Trophoblast cell (in vitro differentiated cells and primary cell): Measurements from ENCODE around the gene OMP.

Experiments used
- DNase-seq, 2 donors: peaks; one replicate each; pipeline ENCODE4 v3.0.0-alpha.2; 2016
- H2AFZ ChIP-seq: 2 replicates; pipeline ENCODE4 v1.6.1; 2013; ENCODE audit warnings: low read length, moderate library complexity, mild to moderate bottlenecking; ENCODE audit not compliant: insufficient read depth, poor library complexity
- H2AK5ac ChIP-seq: 2 replicates; pipeline ENCODE4 v1.6.1; 2013; ENCODE audit warnings: mild to moderate bottlenecking, low read length
- H2BK120ac ChIP-seq: 2 replicates; pipeline ENCODE4 v1.6.1; 2013; ENCODE audit warnings: low read length, mild to moderate bottlenecking, moderate library complexity; ENCODE audit not compliant: insufficient read depth, poor library complexity
- H2BK12ac ChIP-seq: 2 replicates; pipeline ENCODE4 v1.6.1; 2013; ENCODE audit warnings: mild to moderate bottlenecking, low read length, moderate library complexity
- H2BK5ac ChIP-seq: 2 replicates; pipeline ENCODE4 v1.6.1; 2013; ENCODE audit warnings: low read length, low read depth, moderate library complexity, mild to moderate bottlenecking; ENCODE audit not compliant: poor library complexity
- H3K14ac ChIP-seq: 2 replicates; pipeline ENCODE4 v1.6.1; 2013; ENCODE audit warnings: mild to moderate bottlenecking, low read length
- H3K18ac ChIP-seq: 2 replicates; pipeline ENCODE4 v1.6.1; 2013; ENCODE audit warnings: mild to moderate bottlenecking, low read length
- H3K23ac ChIP-seq: 2 replicates; pipeline ENCODE4 v1.6.1; 2013; ENCODE audit warnings: low read length
- H3K27ac ChIP-seq: 2 replicates; pipeline ENCODE4 v1.5.1; 2013; ENCODE audit warnings: low read depth, mild to moderate bottlenecking, inconsistent platforms, low read length, moderate library complexity
- H3K27me3 ChIP-seq: 2 replicates; pipeline ENCODE4 v1.6.1; 2013; ENCODE audit warnings: inconsistent platforms, mild to moderate bottlenecking, low read length, moderate library complexity; ENCODE audit not compliant: insufficient read depth
- H3K36me3 ChIP-seq, 2 experiments: 1 replicate in 1 of 2; 2 replicates in 1 of 2; pipeline ENCODE4 v1.6.1; 2013; ENCODE audit warnings: low read length in 2 of 2, mild to moderate bottlenecking in 2 of 2, moderate library complexity in 1 of 2; ENCODE audit not compliant: insufficient read depth in 2 of 2, control insufficient read depth in 1 of 2
- H3K4ac ChIP-seq: 2 replicates; pipeline ENCODE4 v1.6.1; 2013; ENCODE audit warnings: low read depth, mild to moderate bottlenecking, low read length, moderate library complexity
- H3K4me1 ChIP-seq, 2 experiments: 1 replicate in 1 of 2; 2 replicates in 1 of 2; pipeline ENCODE4 v1.6.1; 2013; ENCODE audit warnings: low read length in 2 of 2, mild to moderate bottlenecking in 2 of 2, moderate library complexity in 1 of 2; ENCODE audit not compliant: insufficient read depth in 2 of 2, control insufficient read depth in 1 of 2
- H3K4me2 ChIP-seq: 2 replicates; pipeline ENCODE4 v1.6.1; 2013; ENCODE audit warnings: inconsistent platforms, mild to moderate bottlenecking, low read length, moderate library complexity
- H3K4me3 ChIP-seq: 2 replicates; pipeline ENCODE4 v1.5.1; 2013; ENCODE audit warnings: mild to moderate bottlenecking, low read depth, low read length, inconsistent platforms
- H3K79me1 ChIP-seq: one replicate; pipeline ENCODE4 v1.6.1; 2013; ENCODE audit warnings: low read length
- H3K79me2 ChIP-seq: 2 replicates; pipeline ENCODE4 v1.6.1; 2013; ENCODE audit warnings: low read length, mild to moderate bottlenecking; ENCODE audit not compliant: control insufficient read depth, insufficient read depth, poor library complexity
- H3K9ac ChIP-seq: 2 replicates; pipeline ENCODE4 v1.6.1; 2013; ENCODE audit warnings: mild to moderate bottlenecking, low read length
- H3K9me3 ChIP-seq: 2 replicates; pipeline ENCODE4 v1.6.1; 2013; ENCODE audit warnings: low read depth, mild to moderate bottlenecking, control low read depth, inconsistent platforms, low read length; ENCODE audit not compliant: insufficient read depth
- H4K12ac ChIP-seq: 2 replicates; pipeline ENCODE4 v1.6.1; 2013; ENCODE audit warnings: low read depth, mild to moderate bottlenecking, low read length, moderate library complexity
- H4K8ac ChIP-seq: 2 replicates; pipeline ENCODE4 v1.6.1; 2013; ENCODE audit warnings: low read depth, mild to moderate bottlenecking, low read length, moderate library complexity
- H4K91ac ChIP-seq: one replicate; pipeline ENCODE4 v1.6.1; 2013; ENCODE audit warnings: low read depth, mild to moderate bottlenecking, low read length, moderate library complexity
- WGBS: extraction: QIAGEN DNeasy Blood & Tissue Kit; methylation state at CpG from one replicate; pipeline ENCODE4 v1.1.7; 2013; ENCODE audit warnings: missing lambda C conversion rate; ENCODE audit not compliant: insufficient read length, insufficient coverage; ENCODE audit errors: extremely low coverage; 5-methylcytosine and 5-hydroxymethylcytosine counted together

Gene OMP

DNA sequence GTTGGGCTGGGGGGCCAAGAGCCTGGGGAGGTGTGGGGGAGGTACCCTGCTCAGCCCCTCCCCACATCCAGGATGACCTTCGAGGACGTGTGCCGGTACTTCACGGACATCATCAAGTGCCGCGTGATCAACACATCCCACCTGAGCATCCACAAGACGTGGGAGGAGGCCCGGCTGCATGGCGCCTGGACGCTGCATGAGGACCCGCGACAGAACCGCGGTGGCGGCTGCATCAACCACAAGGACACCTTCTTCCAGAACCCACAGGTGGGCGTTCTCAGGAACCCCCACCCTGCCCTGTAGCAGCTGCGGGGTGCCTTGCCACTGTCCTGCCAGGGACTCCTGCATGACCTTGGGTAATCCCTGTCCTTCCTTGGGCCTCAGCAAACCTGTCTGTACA is 15.4 kb downstream of the OMP start:
- H3K27ac ChIP-seq, result no peak overlapping the region
- H2BK120ac ChIP-seq, result no peak overlapping the region
- H3K79me1 ChIP-seq, result no peaks in the 10 kb centered on the region
- H3K4me3 ChIP-seq, result no peak overlapping the region
- peaks cover 2% of the 10 kb centered on the region for H3K9me3 ChIP-seq
- no peak overlapping the region for H2BK12ac ChIP-seq
- no peak overlapping the region for H4K12ac ChIP-seq
- H3K14ac ChIP-seq, result no peak overlapping the region
- H3K4me2 ChIP-seq, result no peak overlapping the region
- no peaks in the 10 kb centered on the region for H3K79me2 ChIP-seq
- peaks cover 0 to 1% of the 10 kb centered on the region in 2 experiments for H3K36me3 ChIP-seq
- no peak overlapping the region for H3K18ac ChIP-seq
- H4K91ac ChIP-seq, result no peak overlapping the region
- no peak for DNase-seq
- no peaks in the 10 kb centered on the region for H3K27me3 ChIP-seq
- H2AK5ac ChIP-seq, result no peak overlapping the region
- no peak overlapping the region for H3K23ac ChIP-seq
- no peak overlapping the region for H4K8ac ChIP-seq
- no peak overlapping the region for H3K4ac ChIP-seq
- no peak overlapping the region for H2AFZ ChIP-seq
- no peak overlapping the region for H2BK5ac ChIP-seq
- H3K4me1 ChIP-seq, result no peaks in the 10 kb centered on the region
- no CpG with 5 or more reads among the region's 17 CpGs for WGBS
- H3K9ac ChIP-seq, result no peak overlapping the region

DNA sequence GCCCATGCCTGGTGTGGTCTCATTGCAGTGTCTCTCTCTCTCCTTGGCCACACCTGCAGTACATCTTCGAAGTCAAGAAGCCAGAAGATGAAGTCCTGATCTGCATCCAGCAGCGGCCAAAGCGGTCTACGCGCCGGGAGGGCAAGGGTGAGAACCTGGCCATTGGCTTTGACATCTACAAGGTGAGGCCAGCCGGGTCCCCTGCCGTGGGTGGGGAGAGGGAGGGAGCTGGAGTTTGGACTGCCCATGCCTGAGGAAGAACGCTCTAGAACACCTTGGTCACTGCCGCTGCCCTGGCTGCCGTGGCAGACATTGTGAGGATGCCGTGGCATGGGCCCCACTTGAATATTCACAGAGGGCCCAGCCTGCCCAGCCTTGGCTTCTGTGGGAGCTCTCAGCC is 16.3 kb downstream of the OMP start:
- H2BK12ac ChIP-seq, result no peak overlapping the region
- H3K79me2 ChIP-seq, result no peaks in the 10 kb centered on the region
- no peak overlapping the region for H3K23ac ChIP-seq
- no peaks in the 10 kb centered on the region for H3K4me1 ChIP-seq
- no peak overlapping the region for H2BK5ac ChIP-seq
- no peak overlapping the region for H3K27ac ChIP-seq
- no peak overlapping the region for H3K4me2 ChIP-seq
- H3K36me3 ChIP-seq, result peaks cover 0 to 1% of the 10 kb centered on the region in 2 experiments
- H4K8ac ChIP-seq, result no peak overlapping the region
- no peak overlapping the region for H3K14ac ChIP-seq
- no peaks in the 10 kb centered on the region for H3K79me1 ChIP-seq
- H3K9ac ChIP-seq, result no peak overlapping the region
- no CpG with 5 or more reads among the region's 12 CpGs for WGBS
- H3K18ac ChIP-seq, result no peak overlapping the region
- no peak overlapping the region for H3K4me3 ChIP-seq
- H4K12ac ChIP-seq, result no peak overlapping the region
- no peak overlapping the region for H4K91ac ChIP-seq
- no peak overlapping the region for H2AK5ac ChIP-seq
- H3K9me3 ChIP-seq, result peaks cover 4% of the 10 kb centered on the region
- H3K4ac ChIP-seq, result no peak overlapping the region
- no peaks in the 10 kb centered on the region for H3K27me3 ChIP-seq
- DNase-seq, result no peak
- no peak overlapping the region for H2BK120ac ChIP-seq
- no peak overlapping the region for H2AFZ ChIP-seq

DNA sequence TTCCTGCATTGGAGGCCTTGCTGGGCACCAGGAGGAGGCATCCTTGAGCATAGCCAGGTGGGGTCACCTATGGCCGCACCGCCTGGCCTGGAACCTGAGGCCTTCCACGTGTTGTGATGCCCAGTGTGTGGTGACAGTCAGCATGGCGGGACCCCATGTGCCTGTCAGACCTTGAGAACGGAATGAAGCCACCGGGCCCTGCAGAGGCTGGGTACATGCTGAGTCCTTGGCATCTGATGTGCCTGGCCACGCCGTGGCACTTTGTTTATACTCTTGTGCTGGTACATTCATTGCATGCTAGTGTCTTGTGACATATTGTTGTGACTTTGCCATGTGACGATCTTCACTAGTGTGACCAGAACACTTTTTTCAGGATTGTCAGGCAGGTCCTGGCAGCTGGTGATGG is 16.9 kb downstream of the OMP start:
- no peak overlapping the region for H3K14ac ChIP-seq
- no peak overlapping the region for H2BK5ac ChIP-seq
- no peak overlapping the region for H4K91ac ChIP-seq
- no peaks in the 10 kb centered on the region for H3K4me1 ChIP-seq
- H4K12ac ChIP-seq, result no peak overlapping the region
- no peaks in the 10 kb centered on the region for H3K27me3 ChIP-seq
- H2BK12ac ChIP-seq, result no peak overlapping the region
- H3K79me2 ChIP-seq, result no peaks in the 10 kb centered on the region
- no peak overlapping the region for H3K18ac ChIP-seq
- H3K79me1 ChIP-seq, result no peaks in the 10 kb centered on the region
- no peak overlapping the region for H3K4ac ChIP-seq
- no peak overlapping the region for H2AFZ ChIP-seq
- no peak overlapping the region for H3K9ac ChIP-seq
- H3K4me2 ChIP-seq, result no peak overlapping the region
- H4K8ac ChIP-seq, result no peak overlapping the region
- WGBS, result no CpG with 5 or more reads among the region's 9 CpGs
- H3K4me3 ChIP-seq, result no peak overlapping the region
- H2AK5ac ChIP-seq, result no peak overlapping the region
- H3K9me3 ChIP-seq, result peaks cover 4% of the 10 kb centered on the region
- no peak overlapping the region for H3K23ac ChIP-seq
- H3K27ac ChIP-seq, result no peak overlapping the region
- H3K36me3 ChIP-seq, result peaks cover 0 to 1% of the 10 kb centered on the region in 2 experiments
- no peak for DNase-seq
- H2BK120ac ChIP-seq, result no peak overlapping the region

- no peak for DNase-seq
- no CpG with 5 or more reads among the region's 19 CpGs for WGBS
- no peak overlapping the region for H3K27ac ChIP-seq
- H3K4ac ChIP-seq, result no peak overlapping the region
- H3K4me1 ChIP-seq, result no peaks in the 10 kb centered on the region
- H3K79me1 ChIP-seq, result no peaks in the 10 kb centered on the region
- no peak overlapping the region for H2BK12ac ChIP-seq
- H3K4me3 ChIP-seq, result no peak overlapping the region
- peaks cover 0 to 1% of the 10 kb centered on the region in 2 experiments for H3K36me3 ChIP-seq
- no peak overlapping the region for H2AFZ ChIP-seq
- no peak overlapping the region for H3K14ac ChIP-seq
- H2BK120ac ChIP-seq, result no peak overlapping the region
- H2BK5ac ChIP-seq, result no peak overlapping the region
- H3K4me2 ChIP-seq, result no peak overlapping the region
- H4K12ac ChIP-seq, result no peak overlapping the region
- H4K91ac ChIP-seq, result no peak overlapping the region
- H4K8ac ChIP-seq, result no peak overlapping the region
- H3K18ac ChIP-seq, result no peak overlapping the region
- no peak overlapping the region for H3K9ac ChIP-seq
- H3K23ac ChIP-seq, result no peak overlapping the region
- no peaks in the 10 kb centered on the region for H3K27me3 ChIP-seq
- no peaks in the 10 kb centered on the region for H3K79me2 ChIP-seq
- peaks cover 4% of the 10 kb centered on the region for H3K9me3 ChIP-seq
- no peak overlapping the region for H2AK5ac ChIP-seq
These were observed 17.9 kb downstream of the OMP start for GRCh38 chr11:77120571-77120970.
